ENCODE data around the gene NLK. TPM values are rescaled to one million over a fixed set of nuclear protein-coding genes. Genes with fewer than 3 reads are reported as not detected.

Gene NLK
- total and polyA plus RNA-seq, 2 of the 13 experiments (the other 11 are each of a cell fraction or from before 2014, with no cell fraction given): 13.4 to 14.6 TPM

DNA sequence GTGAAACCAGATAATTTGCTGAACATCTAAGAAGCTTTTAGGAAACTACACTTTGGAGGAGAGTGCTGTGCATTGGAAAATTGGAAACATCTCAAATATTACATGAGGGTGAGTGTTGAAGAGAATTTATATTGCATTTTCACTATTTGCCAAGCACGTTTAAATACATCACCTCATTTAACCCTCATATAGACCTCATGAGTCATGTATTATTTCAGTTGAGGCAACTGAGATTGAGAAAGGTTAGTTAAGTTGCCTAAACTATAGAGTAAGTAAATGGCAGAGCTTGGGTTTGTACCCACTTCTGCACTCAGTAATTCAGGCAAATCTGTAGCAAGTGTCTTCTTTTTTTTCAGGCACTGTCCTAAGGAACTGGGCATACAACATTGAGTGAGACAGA lies 3.7 kb upstream of the NLK start:
- Histone ChIP-seq H2AFZ (ENCODE audit: low read length) (peak overlapping the region; percentile 19), H3K4me3 (replicated peaks in 1 of 3; ENCODE audit: insufficient read depth in 1 of 3, low read depth in 2 of 3, low read length in 3 of 3) (no peak overlapping the region), H3K4me1 (ENCODE audit: insufficient read depth, low read length) (peaks cover 25% of the 10 kb centered on the region), H3K27me3 (ENCODE audit: control insufficient read depth in 1 of 2, insufficient read depth in 2 of 2, low read length in 2 of 2) (no peaks in the 10 kb centered on the region), H3K9ac (ENCODE audit: insufficient read depth, low read depth, low read length) (no peak overlapping the region), H3K9me3 (ENCODE audit: low read length) (no peaks in the 10 kb centered on the region), H3K36me3 (replicated peaks in 1 of 2; ENCODE audit: control insufficient read depth in 1 of 2, insufficient read depth in 2 of 2, low read length in 2 of 2) (no peaks in the 10 kb centered on the region), H3K79me2 (ENCODE audit: insufficient read depth, low read length) (peaks cover 14% of the 10 kb centered on the region), H3K27ac (ENCODE audit: extremely low read length, insufficient read depth, low read length) (no peak overlapping the region), H4K20me1 (ENCODE audit: insufficient read depth, low read length) (no peaks in the 10 kb centered on the region), H3K4me2 (ENCODE audit: low read depth, low read length) (no peak overlapping the region)
- ATAC-seq: no peak
- CTCF ChIA-PET (ENCODE audit: low intra/inter-chr PET ratio, low total read pairs): no interaction called here
- POLR2A ChIA-PET: no interaction called here
- FAIRE-seq: no peak
- intact Hi-C loops (cut with micrococcal nuclease; ENCODE audit: unreplicated experiment) (no loop called here), in situ Hi-C loops (cut with HindIII; ENCODE audit: extremely low pct_ligation_motif_present, low pct_unique_long_range_greater_than_20kb) (loop anchor here (25.0 kb wide), 2 partner anchors 98 to 273 kb away; partner anchors contain the start of gene TMEM97)
- BruUV-seq (replicated peaks): no TSS peak
- no peak for DNase-seq (ENCODE audit: low spot score)
- WGBS (ENCODE audit: low lambda C conversion rate): 11% methylated on average over 1 of the region's 1 CpG
- TF ChIP-seq RFXANK (CRISPR knock-in tag; IDR thresholded peaks at IDR 0.05) (no peak), FOXM1 (CRISPR knock-in tag; IDR thresholded peaks at IDR 0.05) (no peak), ZNF207 (IDR thresholded peaks at IDR 0.05; ENCODE audit: borderline replicate concordance) (no peak), BCL6 (CRISPR knock-in tag; IDR thresholded peaks at IDR 0.05) (no peak), TSC22D2 (CRISPR knock-in tag; IDR thresholded peaks at IDR 0.05; ENCODE audit: borderline replicate concordance) (no peak), POLR2AphosphoS5 (IDR thresholded peaks at IDR 0.05; ENCODE audit: low read depth, low read length) (no peak), SRSF1 (optimal IDR thresholded peaks at IDR 0.05; ENCODE audit: low read depth, low read length) (no peak), ZFP36 (IDR thresholded peaks at IDR 0.05; ENCODE audit: borderline replicate concordance, low read depth, low read length, partially characterized antibody) (no peak), ZNF17 (CRISPR knock-in tag; IDR thresholded peaks at IDR 0.05) (no peak), ZC3H4 (CRISPR knock-in tag; IDR thresholded peaks at IDR 0.05; ENCODE audit: borderline replicate concordance) (no peak), JUND (CRISPR knock-in tag; IDR thresholded peaks at IDR 0.05) (no peak), ZNF292 (CRISPR knock-in tag; IDR thresholded peaks at IDR 0.05; ENCODE audit: borderline replicate concordance, low read depth) (no peak), AFF4 (CRISPR knock-in tag; IDR thresholded peaks at IDR 0.05) (no peak), XBP1 (CRISPR knock-in tag; IDR thresholded peaks at IDR 0.05) (no peak), JUN (CRISPR knock-in tag; IDR thresholded peaks at IDR 0.05) (no peak)
- TF ChIP-seq, protein P1, sequence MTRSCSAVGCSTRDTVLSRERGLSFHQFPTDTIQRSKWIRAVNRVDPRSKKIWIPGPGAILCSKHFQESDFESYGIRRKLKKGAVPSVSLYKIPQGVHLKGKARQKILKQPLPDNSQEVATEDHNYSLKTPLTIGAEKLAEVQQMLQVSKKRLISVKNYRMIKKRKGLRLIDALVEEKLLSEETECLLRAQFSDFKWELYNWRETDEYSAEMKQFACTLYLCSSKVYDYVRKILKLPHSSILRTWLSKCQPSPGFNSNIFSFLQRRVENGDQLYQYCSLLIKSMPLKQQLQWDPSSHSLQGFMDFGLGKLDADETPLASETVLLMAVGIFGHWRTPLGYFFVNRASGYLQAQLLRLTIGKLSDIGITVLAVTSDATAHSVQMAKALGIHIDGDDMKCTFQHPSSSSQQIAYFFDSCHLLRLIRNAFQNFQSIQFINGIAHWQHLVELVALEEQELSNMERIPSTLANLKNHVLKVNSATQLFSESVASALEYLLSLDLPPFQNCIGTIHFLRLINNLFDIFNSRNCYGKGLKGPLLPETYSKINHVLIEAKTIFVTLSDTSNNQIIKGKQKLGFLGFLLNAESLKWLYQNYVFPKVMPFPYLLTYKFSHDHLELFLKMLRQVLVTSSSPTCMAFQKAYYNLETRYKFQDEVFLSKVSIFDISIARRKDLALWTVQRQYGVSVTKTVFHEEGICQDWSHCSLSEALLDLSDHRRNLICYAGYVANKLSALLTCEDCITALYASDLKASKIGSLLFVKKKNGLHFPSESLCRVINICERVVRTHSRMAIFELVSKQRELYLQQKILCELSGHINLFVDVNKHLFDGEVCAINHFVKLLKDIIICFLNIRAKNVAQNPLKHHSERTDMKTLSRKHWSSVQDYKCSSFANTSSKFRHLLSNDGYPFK (CRISPR knock-in tag; IDR thresholded peaks at IDR 0.05; ENCODE audit: borderline replicate concordance): no peak
- TF ChIP-seq, protein P2, sequence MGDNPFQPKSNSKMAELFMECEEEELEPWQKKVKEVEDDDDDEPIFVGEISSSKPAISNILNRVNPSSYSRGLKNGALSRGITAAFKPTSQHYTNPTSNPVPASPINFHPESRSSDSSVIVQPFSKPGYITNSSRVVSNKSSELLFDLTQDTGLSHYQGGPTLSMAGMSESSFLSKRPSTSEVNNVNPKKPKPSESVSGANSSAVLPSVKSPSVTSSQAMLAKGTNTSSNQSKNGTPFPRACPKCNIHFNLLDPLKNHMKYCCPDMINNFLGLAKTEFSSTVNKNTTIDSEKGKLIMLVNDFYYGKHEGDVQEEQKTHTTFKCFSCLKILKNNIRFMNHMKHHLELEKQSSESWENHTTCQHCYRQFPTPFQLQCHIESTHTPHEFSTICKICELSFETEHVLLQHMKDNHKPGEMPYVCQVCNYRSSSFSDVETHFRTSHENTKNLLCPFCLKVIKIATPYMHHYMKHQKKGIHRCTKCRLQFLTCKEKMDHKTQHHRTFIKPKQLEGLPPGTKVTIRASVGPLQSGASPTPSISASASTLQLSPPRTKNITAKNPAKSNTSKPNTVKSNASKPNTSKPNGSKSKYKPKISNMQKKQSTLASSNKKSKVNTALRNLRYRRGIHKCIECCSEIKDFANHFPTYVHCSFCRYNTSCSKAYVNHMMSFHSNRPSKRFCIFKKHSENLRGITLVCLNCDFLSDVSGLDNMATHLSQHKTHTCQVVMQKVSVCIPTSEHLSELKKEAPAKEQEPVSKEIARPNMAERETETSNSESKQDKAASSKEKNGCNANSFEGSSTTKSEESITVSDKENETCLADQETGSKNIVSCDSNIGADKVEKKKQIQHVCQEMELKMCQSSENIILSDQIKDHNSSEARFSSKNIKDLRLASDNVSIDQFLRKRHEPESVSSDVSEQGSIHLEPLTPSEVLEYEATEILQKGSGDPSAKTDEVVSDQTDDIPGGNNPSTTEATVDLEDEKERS (CRISPR knock-in tag; IDR thresholded peaks at IDR 0.05): no peak
